PC-3 (cell line): ENCODE measurements around the gene ITLN1.

Experiments used
- EZH2 ChIP-seq: fragments of 300-600 bp; sonication (generic); IDR thresholded peaks from one replicate; pipeline ENCODE4 v1.6.1; 2017; ENCODE audit warnings: antibody characterized with exemption, mild to moderate bottlenecking, low read length; ENCODE audit not compliant: unreplicated experiment
- TF ChIP-seq, protein P1 (sequence below): fragments of 300-600 bp; sonication (generic); conservative IDR thresholded peaks from 2 replicates; pipeline ENCODE4 v1.5.1; 2017; ENCODE audit warnings: antibody characterized with exemption, low read depth, mild to moderate bottlenecking, low read length

DNA sequence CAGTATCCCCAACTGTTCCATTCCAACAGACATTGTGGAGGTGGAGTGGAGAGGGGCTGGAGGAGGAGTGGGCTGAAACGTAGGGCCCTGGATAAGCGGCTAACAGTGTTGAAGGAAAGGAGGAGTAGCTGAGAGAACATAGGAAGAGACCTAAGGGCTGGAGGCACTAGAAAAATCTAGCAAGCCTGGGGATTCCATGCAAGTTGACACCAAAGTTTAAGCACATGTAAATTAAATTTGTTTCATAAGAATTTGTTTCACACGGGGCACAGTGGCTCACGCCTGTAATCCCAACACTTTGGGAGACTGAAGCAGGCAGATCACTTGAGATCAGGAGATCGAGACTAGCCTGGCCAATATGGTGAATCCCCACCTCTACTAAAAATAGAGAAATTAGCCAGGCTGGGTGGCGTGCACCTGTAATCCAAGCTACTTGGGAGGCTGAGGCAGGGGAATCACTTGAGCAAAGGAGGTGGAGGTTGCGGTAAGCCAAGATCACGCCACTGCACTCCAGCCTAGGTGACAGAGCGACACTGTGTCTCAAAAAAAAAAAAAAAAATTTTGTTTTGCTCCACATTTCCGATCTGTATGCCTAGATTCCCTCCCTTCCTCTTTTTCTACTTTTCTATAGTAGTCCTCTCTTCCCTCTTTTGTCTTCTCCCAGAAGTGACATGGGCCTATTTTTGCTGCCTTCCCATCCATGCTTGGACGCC, 21.8 kb downstream of the ITLN1 start:
- TF ChIP-seq, protein P1, sequence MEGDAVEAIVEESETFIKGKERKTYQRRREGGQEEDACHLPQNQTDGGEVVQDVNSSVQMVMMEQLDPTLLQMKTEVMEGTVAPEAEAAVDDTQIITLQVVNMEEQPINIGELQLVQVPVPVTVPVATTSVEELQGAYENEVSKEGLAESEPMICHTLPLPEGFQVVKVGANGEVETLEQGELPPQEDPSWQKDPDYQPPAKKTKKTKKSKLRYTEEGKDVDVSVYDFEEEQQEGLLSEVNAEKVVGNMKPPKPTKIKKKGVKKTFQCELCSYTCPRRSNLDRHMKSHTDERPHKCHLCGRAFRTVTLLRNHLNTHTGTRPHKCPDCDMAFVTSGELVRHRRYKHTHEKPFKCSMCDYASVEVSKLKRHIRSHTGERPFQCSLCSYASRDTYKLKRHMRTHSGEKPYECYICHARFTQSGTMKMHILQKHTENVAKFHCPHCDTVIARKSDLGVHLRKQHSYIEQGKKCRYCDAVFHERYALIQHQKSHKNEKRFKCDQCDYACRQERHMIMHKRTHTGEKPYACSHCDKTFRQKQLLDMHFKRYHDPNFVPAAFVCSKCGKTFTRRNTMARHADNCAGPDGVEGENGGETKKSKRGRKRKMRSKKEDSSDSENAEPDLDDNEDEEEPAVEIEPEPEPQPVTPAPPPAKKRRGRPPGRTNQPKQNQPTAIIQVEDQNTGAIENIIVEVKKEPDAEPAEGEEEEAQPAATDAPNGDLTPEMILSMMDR: no peak
- TF ChIP-seq EZH2: no peak
